SK-N-SH treated with all-trans-retinoic acid at 6 μM for 48 hours (cell line): ENCODE data around the gene REM2.
"Not testable (repeated sequence)": the region's sequence is repeated elsewhere in the genome, so short reads cannot be mapped to it uniquely, and the experiment has no call there.

Source experiments
- ARNTL ChIP-seq: fragments of 450-650 bp; formaldehyde crosslinking; IDR thresholded peaks from 2 replicates; pipeline ENCODE4 v1.5.0; 2020; ENCODE audit warnings: low read depth, mild to moderate bottlenecking, moderate library complexity, borderline replicate concordance
- CSDC2 ChIP-seq: fragments of 250-450 bp; sonication (Bioruptor Pico); IDR thresholded peaks from 2 replicates; pipeline ENCODE4 v1.5.0; 2020; ENCODE audit warnings: mild to moderate bottlenecking, moderate library complexity
- ESRRG ChIP-seq: fragments of 250-450 bp; sonication (Bioruptor Pico); IDR thresholded peaks from 2 replicates; pipeline ENCODE4 v1.6.1; 2021; ENCODE audit warnings: mild to moderate bottlenecking
- OSR1 ChIP-seq: fragments of 250-450 bp; sonication (Bioruptor Pico); IDR thresholded peaks from 2 replicates; pipeline ENCODE4 v1.8.0; 2022; ENCODE audit warnings: moderate library complexity, mild to moderate bottlenecking, inconsistent platforms
- RARB ChIP-seq: fragments of 250-450 bp; sonication (Bioruptor Pico); IDR thresholded peaks from 2 replicates; pipeline ENCODE4 v1.8.0; 2021; ENCODE audit warnings: mild to moderate bottlenecking, moderate library complexity
- ZFP30 ChIP-seq: fragments of 450-650 bp; formaldehyde crosslinking; IDR thresholded peaks from 2 replicates; pipeline ENCODE4 v1.5.0; 2022; ENCODE audit warnings: mild to moderate bottlenecking, moderate library complexity

DNA sequence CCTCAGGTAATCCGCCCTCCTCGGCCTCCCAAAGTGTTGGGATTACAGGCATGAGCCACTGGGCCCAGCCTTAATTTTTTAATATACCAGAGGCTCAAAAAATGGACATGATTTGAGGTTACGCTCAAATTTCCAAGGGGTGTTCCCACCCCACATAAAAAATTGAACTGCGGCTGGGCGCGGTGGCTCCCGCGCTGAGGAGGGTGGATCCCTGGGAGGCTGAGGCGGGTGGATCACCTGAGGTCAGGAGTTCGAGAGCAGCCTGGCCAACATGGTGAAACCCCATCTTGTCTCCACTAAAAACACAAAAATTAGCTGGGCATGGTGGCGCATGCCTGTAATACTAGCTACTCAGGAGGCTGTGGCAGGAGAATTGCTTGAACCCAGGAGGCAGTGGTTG lies 28.7 kb upstream of the REM2 start:
- not testable (repeated sequence) for TF ChIP-seq CSDC2 (CRISPR knock-in tag); ZFP30 (CRISPR knock-in tag); RARB; ESRRG (CRISPR knock-in tag); ARNTL (CRISPR knock-in tag); OSR1 (CRISPR knock-in tag)
